Measurements from ENCODE around the gene PPP3R1. TPM values are rescaled to one million over a fixed set of nuclear protein-coding genes. Genes with fewer than 3 reads are reported as not detected.
A peak's percentile ranks its signal among the peaks of the same experiment; 100 is the strongest.

The PPP3R1 gene
- total and polyA plus RNA-seq, 7 donors = 19.2 to 69.4 (median 45.7) TPM

DNA sequence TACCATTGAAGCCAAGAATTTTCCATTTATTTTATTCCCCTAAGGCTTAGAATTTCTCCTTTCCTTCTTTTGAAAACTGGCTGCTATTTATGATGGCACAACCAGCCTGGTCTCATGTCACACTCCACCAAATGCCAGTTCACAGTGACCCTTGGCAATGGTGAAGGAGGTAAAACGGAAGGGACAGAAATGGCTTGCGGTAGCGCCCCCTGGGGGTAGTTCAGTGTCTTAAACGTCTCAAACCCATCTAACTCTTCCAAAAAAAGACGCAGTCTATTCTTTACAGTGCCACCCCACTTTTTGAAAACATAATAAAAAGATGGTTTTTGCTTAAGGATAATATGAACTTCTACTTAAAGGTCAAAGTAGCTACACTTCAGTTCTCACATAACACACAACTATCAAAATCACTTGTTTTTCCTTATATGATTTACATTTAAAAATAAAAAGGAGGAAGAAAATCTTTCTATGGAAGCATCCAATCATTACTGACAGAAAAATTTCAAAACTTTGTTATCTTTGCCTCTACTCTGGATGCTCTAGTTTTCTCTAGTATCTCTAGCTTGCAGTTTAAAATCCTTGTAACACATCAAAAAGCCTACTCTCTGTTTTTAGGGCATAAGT is 66.7 kb downstream of the PPP3R1 start:
- H3K36me3 ChIP-seq (ENCODE audit: insufficient read depth in 1 of 2, low read depth in 1 of 2) = peaks cover 0 to 52% of the 10 kb centered on the region in 2 donors
- no peaks in the 10 kb centered on the region for H3K27me3 ChIP-seq (ENCODE audit: insufficient read depth in 3 of 3, low read length in 2 of 3)
- no peaks in the 10 kb centered on the region for H3K9me3 ChIP-seq
- TF ChIP-seq, protein P1, sequence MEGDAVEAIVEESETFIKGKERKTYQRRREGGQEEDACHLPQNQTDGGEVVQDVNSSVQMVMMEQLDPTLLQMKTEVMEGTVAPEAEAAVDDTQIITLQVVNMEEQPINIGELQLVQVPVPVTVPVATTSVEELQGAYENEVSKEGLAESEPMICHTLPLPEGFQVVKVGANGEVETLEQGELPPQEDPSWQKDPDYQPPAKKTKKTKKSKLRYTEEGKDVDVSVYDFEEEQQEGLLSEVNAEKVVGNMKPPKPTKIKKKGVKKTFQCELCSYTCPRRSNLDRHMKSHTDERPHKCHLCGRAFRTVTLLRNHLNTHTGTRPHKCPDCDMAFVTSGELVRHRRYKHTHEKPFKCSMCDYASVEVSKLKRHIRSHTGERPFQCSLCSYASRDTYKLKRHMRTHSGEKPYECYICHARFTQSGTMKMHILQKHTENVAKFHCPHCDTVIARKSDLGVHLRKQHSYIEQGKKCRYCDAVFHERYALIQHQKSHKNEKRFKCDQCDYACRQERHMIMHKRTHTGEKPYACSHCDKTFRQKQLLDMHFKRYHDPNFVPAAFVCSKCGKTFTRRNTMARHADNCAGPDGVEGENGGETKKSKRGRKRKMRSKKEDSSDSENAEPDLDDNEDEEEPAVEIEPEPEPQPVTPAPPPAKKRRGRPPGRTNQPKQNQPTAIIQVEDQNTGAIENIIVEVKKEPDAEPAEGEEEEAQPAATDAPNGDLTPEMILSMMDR (IDR thresholded peaks at IDR 0.05) = peak; percentile 44
- 28 to 42% (median 37%) methylated on average over 5 of the region's 5 CpGs for WGBS, 3 donors
- peak; percentile 46 to 69 for DNase-seq
- no peak overlapping the region for H3K27ac ChIP-seq
- H3K4me1 ChIP-seq = peaks cover 7% of the 10 kb centered on the region
- intact Hi-C loops (cut with DNase I) = no loop called here
- H3K4me3 ChIP-seq = no peak overlapping the region
- ATAC-seq = peak in 3 of 4 donors; percentile 49 to 81 (median 73)

- Histone ChIP-seq H3K27me3 (ENCODE audit: insufficient read depth in 3 of 3, low read length in 2 of 3) (no peaks in the 10 kb centered on the region), H3K27ac (no peak overlapping the region), H3K36me3 (ENCODE audit: insufficient read depth in 1 of 2, low read depth in 1 of 2) (peaks cover 0 to 79% of the 10 kb centered on the region in 2 donors), H3K4me1 (no peaks in the 10 kb centered on the region), H3K4me3 (no peak overlapping the region), H3K9me3 (no peaks in the 10 kb centered on the region)
- DNase-seq = no peak
- WGBS, 3 donors = 97 to 100% (median 100%) methylated on average over 1 of the region's 1 CpG
- TF ChIP-seq, protein P1 (IDR thresholded peaks at IDR 0.05) = no peak
- no peak for ATAC-seq
- intact Hi-C loops (cut with DNase I) = no loop called here
These were observed 69.4 kb downstream of the PPP3R1 start for GRCh38 chr2:68182902-68183301.

DNA sequence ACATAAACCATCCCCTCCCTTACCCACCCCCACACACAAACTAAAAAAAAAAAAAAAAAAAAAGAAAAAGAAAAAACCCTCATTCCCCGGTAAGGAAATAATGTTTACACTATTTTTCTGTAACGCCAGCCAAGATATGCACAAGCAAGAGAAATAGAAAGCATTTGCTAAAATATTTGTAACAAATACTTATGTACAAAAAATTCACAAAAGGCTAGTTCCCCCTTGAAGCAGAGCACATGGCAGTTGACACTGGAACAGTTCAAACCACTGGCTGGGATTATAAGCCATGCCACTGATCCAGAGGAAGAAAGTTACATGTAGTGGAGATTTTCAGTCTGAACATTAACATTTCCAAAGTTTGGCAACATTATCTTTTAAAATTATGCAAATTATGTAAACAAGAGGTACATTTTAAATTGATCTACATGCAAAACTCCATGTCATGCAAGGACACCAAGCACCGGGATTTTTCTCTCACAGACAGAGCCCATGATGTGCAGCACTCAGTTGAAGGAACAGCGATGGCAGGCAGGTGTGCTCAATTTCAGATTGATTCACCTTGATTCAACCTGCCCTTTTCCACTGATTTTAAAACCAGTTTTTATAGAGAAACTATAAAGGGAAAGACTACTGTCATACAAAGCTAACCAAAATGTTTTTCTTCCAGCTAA is 73.2 kb downstream of the PPP3R1 start:
- TF ChIP-seq, protein P1 (IDR thresholded peaks at IDR 0.05) = no peak
- ATAC-seq = no peak
- intact Hi-C loops (cut with DNase I) = no loop called here
- no peak overlapping the region for H3K27ac ChIP-seq
- no peak overlapping the region for H3K4me3 ChIP-seq
- no peaks in the 10 kb centered on the region for H3K27me3 ChIP-seq (ENCODE audit: insufficient read depth in 3 of 3, low read length in 2 of 3)
- peaks cover 9 to 93% of the 10 kb centered on the region in 2 donors for H3K36me3 ChIP-seq (ENCODE audit: insufficient read depth in 1 of 2, low read depth in 1 of 2)
- WGBS, 3 donors = 85 to 90% (median 89%) methylated on average over 4 of the region's 4 CpGs
- DNase-seq = no peak
- H3K4me1 ChIP-seq = no peaks in the 10 kb centered on the region
- no peaks in the 10 kb centered on the region for H3K9me3 ChIP-seq

DNA sequence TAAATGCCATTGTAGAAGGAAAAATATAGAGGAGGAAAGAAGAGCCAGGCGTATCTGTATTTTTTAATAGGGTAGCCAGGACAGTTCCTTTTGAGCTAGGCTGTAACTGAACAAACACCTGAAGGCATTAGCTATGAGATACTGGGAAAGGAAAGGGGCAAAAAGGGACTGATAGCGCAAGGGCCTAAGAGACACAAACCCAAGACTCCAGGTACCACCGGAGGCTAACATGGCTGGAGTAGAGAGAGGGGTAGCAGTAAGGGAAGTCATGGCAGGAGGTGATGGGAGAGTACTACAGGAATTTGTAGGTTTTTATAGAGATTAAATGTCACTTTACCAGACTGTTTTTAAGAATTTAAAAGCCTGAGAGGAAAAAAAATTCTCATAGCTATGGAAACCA is 73.9 kb downstream of the PPP3R1 start:
- WGBS, 3 donors = 98 to 100% (median 98%) methylated on average over 3 of the region's 3 CpGs
- ATAC-seq (no peak), DNase-seq (no peak)
- Histone ChIP-seq H3K4me1 (no peaks in the 10 kb centered on the region), H3K27me3 (ENCODE audit: insufficient read depth in 3 of 3, low read length in 2 of 3) (no peaks in the 10 kb centered on the region), H3K27ac (no peak overlapping the region), H3K4me3 (no peak overlapping the region), H3K9me3 (no peaks in the 10 kb centered on the region), H3K36me3 (ENCODE audit: insufficient read depth in 1 of 2, low read depth in 1 of 2) (peaks cover 11 to 93% of the 10 kb centered on the region in 2 donors)
- intact Hi-C loops (cut with DNase I) = no loop called here
- TF ChIP-seq, protein P1 (IDR thresholded peaks at IDR 0.05) = no peak

Data from psoas muscle (tissue), 8 donors.